ENCODE results near the gene KRT6C. TPM values are rescaled to one million over a fixed set of nuclear protein-coding genes. Genes with fewer than 3 reads are reported as not detected.

The KRT6C gene
- polyA plus RNA-seq, 1 of the 3 experiments (the other 2 are of a cell fraction) = not detected

GRCh38 chr12:52419656-52420055 is 53.9 kb downstream of the KRT6C start (continued):
- TF ChIP-seq TAF1 (IDR thresholded peaks at IDR 0.05; ENCODE audit: borderline replicate concordance, low read depth, low read length) (no peak), TEAD4 (IDR thresholded peaks at IDR 0.05; ENCODE audit: borderline replicate concordance, insufficient read depth) (no peak), EP300 (IDR thresholded peaks at IDR 0.05; ENCODE audit: borderline replicate concordance in 1 of 2, low read depth in 1 of 2, low read length in 1 of 2) (no peak), EZH2phosphoT487 (IDR thresholded peaks at IDR 0.05; ENCODE audit: borderline replicate concordance, low read depth) (no peak), RFX5 (IDR thresholded peaks at IDR 0.05; ENCODE audit: low read length) (no peak), TCF12 (IDR thresholded peaks at IDR 0.05) (no peak), NFIC (IDR thresholded peaks at IDR 0.05; ENCODE audit: borderline replicate concordance) (no peak), SIN3A (IDR thresholded peaks at IDR 0.05; ENCODE audit: borderline replicate concordance, low read depth, low read length) (no peak)

- Histone ChIP-seq H3K4me3 (ENCODE audit: low read depth in 2 of 2, low read length in 1 of 2) (no peak overlapping the region), H3K27me3 (ENCODE audit: insufficient read depth) (peaks cover 15% of the 10 kb centered on the region; the same call in 1 of the 2 replicates), H3K36me3 (replicated peaks in 1 of 2; ENCODE audit: control insufficient read depth in 1 of 2, insufficient read depth in 2 of 2, low read length in 1 of 2) (no peaks in the 10 kb centered on the region), H3K9me3 (no peaks in the 10 kb centered on the region), H3K4me2 (no peak overlapping the region), H3K9me2 (no peaks in the 10 kb centered on the region), H3K9ac (no peak overlapping the region), H2AFZ (ENCODE audit: low read depth) (no peak overlapping the region), H3K4me1 (ENCODE audit: control insufficient read depth in 1 of 2, insufficient read depth in 2 of 2, low read depth in 1 of 2, low read length in 1 of 2) (peaks cover 0 to 5% of the 10 kb centered on the region in 2 experiments; a peak in 1 of 4 replicates), H3F3A (replicated peaks; ENCODE audit: insufficient read depth) (no peaks in the 10 kb centered on the region), H3K27ac (ENCODE audit: low read depth in 2 of 2, low read length in 1 of 2) (no peak overlapping the region), H3K79me2 (ENCODE audit: insufficient read depth) (no peaks in the 10 kb centered on the region), H4K20me1 (ENCODE audit: insufficient read depth) (no peaks in the 10 kb centered on the region)
- no peak for DNase-seq
- ChIA-PET POLR2A (no interaction called here), CTCF (interaction anchor here (1.0 kb wide), 1 partner anchor 461 kb away, joined by 3 read pairs; no protein-coding TSS in a partner anchor)
- no peak for TF ChIP-seq MXI1 (IDR thresholded peaks at IDR 0.05; ENCODE audit: low read depth, low read length)
- no peak for TF ChIP-seq GATA2 (CRISPR knock-in tag; IDR thresholded peaks at IDR 0.05)
- TF ChIP-seq EZH2phosphoT487 (IDR thresholded peaks at IDR 0.05; ENCODE audit: borderline replicate concordance, low read depth) = no peak
- no peak for TF ChIP-seq ELF1 (IDR thresholded peaks at IDR 0.05)
- TF ChIP-seq SMC3 (IDR thresholded peaks at IDR 0.05; ENCODE audit: low read depth, low read length) = no peak
- TF ChIP-seq RXRA (IDR thresholded peaks at IDR 0.05; ENCODE audit: borderline replicate concordance, low read depth) = no peak
- WGBS (ENCODE audit: low lambda C conversion rate) = 30% methylated on average over 3 of the region's 4 CpGs
Observed at GRCh38 chr12:52418576-52419110, 55.0 kb downstream of the KRT6C start.

Other genes with a start within 250 kb of the KRT6C start
- gene KRT7, start 240.6 kb downstream of the KRT6C start, polyA plus RNA-seq (2012; rRNA removed) = 3.2 and 5.4 TPM in 2 replicates
- gene KRT86, start 199.2 kb downstream of the KRT6C start, polyA plus RNA-seq (2012; rRNA removed) = 0.34 and 0.56 TPM in 2 replicates
- gene KRT81, start 182.3 kb downstream of the KRT6C start, polyA plus RNA-seq (2012; rRNA removed) = 0.80 and 1.9 TPM in 2 replicates
- gene KRT83, start 152.4 kb downstream of the KRT6C start, polyA plus RNA-seq (2012; rRNA removed) = 0.03 TPM in 1 of 2 replicates, not detected in the other
- not detected in 2 replicates for gene KRT85, start 106.3 kb downstream of the KRT6C start, polyA plus RNA-seq (2012; rRNA removed)
- not detected in 2 replicates for gene KRT84, start 88.2 kb downstream of the KRT6C start, polyA plus RNA-seq (2012; rRNA removed)
- gene KRT82, start 67.5 kb downstream of the KRT6C start, polyA plus RNA-seq (2012; rRNA removed) = not detected in 2 replicates
- gene KRT75, start 39.4 kb downstream of the KRT6C start, polyA plus RNA-seq (2012; rRNA removed) = not detected in 2 replicates
- not detected in 2 replicates for gene KRT6B, start 21.7 kb downstream of the KRT6C start, polyA plus RNA-seq (2012; rRNA removed)
- not detected in 2 replicates for gene KRT6A, start 19.5 kb upstream of the KRT6C start, polyA plus RNA-seq (2012; rRNA removed)
- not detected in 2 replicates for gene KRT5, start 46.6 kb upstream of the KRT6C start, polyA plus RNA-seq (2012; rRNA removed)
- not detected in 2 replicates for gene KRT71, start 79.3 kb upstream of the KRT6C start, polyA plus RNA-seq (2012; rRNA removed)
- not detected in 2 replicates for gene KRT74, start 100.0 kb upstream of the KRT6C start, polyA plus RNA-seq (2012; rRNA removed)
- gene KRT72, start 127.7 kb upstream of the KRT6C start, polyA plus RNA-seq (2012; rRNA removed) = not detected in 2 replicates
- not detected in 2 replicates for gene KRT73, start 144.8 kb upstream of the KRT6C start, polyA plus RNA-seq (2012; rRNA removed)
- not detected in 2 replicates for gene KRT2, start 178.4 kb upstream of the KRT6C start, polyA plus RNA-seq (2012; rRNA removed)
- gene KRT1, start 206.6 kb upstream of the KRT6C start, polyA plus RNA-seq (2012; rRNA removed) = not detected in 2 replicates
- gene KRT77, start 229.7 kb upstream of the KRT6C start, polyA plus RNA-seq (2012; rRNA removed) = not detected in 2 replicates